Keratinocyte (primary cell): ENCODE data around the gene FFAR4.

Source experiments
- CTCF ChIP-seq, 3 experiments: IDR thresholded peaks in 1 of 3; conservative IDR thresholded peaks in 1 of 3; optimal IDR thresholded peaks in 1 of 3; 2 replicates in 2 of 3; 3 replicates in 1 of 3; pipeline versions ENCODE3 to v1.5.1; 2011; ENCODE audit warnings: low read length in 3 of 3, mild to moderate bottlenecking in 3 of 3, moderate library complexity in 2 of 3, control low read depth in 1 of 3, inconsistent platforms in 1 of 3; ENCODE audit not compliant: insufficient read depth in 2 of 3; ENCODE audit errors: extremely low read depth in 1 of 3
- EZH2 ChIP-seq: IDR thresholded peaks from one replicate; pipeline ENCODE4 v1.6.1; 2012; ENCODE audit warnings: inconsistent platforms, mild to moderate bottlenecking, low read length, moderate library complexity

- TF ChIP-seq CTCF (optimal IDR thresholded peaks at IDR 0.05 in 1 of 3, IDR thresholded peaks at IDR 0.05 in 1 of 3, conservative IDR thresholded peaks at IDR 0.05 in 1 of 3; ENCODE audit: extremely low read depth in 1 of 3, insufficient read depth in 2 of 3, low read length in 3 of 3): no peak
- no peak for TF ChIP-seq EZH2
These were observed 63.3 kb downstream of the FFAR4 start for GRCh38 chr10:93629647-93630305.
